ENCODE measurements around the gene AMZ1.

Gene AMZ1

DNA sequence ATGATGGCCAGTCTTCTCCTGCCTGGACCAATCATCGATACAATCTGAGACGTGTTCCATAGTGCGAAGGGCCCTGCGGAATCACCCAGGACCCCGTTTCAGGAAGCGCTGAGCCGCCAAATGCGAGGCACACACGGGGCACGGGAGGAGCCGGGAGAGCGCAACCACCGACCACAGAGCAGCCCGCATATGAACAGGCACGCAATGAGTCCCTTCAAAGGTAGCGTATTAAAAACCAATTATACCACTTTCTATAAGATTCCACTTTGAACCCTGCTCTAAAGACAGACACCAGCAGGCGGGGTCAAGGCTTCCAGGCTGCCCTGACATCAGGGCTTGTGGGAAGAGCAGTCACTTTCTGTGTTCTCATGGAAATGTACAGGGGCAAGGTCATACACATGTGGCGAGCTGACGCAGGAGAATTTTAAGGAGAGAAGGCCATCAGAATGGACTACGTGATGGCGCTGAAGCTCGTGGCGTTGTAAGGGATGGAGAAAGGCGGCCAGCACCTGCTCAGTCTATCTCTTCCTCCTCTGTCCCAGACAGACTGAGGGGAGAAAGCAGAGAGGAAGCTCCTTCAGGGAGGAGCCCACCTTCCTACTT lies 46.2 kb downstream of the AMZ1 start:
- Histone ChIP-seq H3K79me2 (ENCODE audit: insufficient read depth, low read length) (peaks cover 23% of the 10 kb centered on the region; the same call in 1 of the 2 replicates), H3K9me3 (ENCODE audit: insufficient read depth, low read length, severe bottlenecking) (no peaks in the 10 kb centered on the region), H3K9ac (ENCODE audit: low read depth, low read length) (peak overlapping the region; percentile 54), H3K36me3 (ENCODE audit: insufficient read depth, low read length) (peaks cover 24% of the 10 kb centered on the region), H3K4me1 (ENCODE audit: insufficient read depth, low read length) (peaks cover 46% of the 10 kb centered on the region), H3K4me3 (ENCODE audit: low read depth in 1 of 2, low read length in 2 of 2) (peak overlapping the region in 1 of 2 experiments; percentile 49; a peak in 2 of 4 replicates), H3K27ac (ENCODE audit: low read length) (peak overlapping the region; percentile 90), H4K20me1 (ENCODE audit: insufficient read depth, low read length) (no peaks in the 10 kb centered on the region), H3K4me2 (ENCODE audit: insufficient read depth, low read length) (peak overlapping the region; percentile 61), H3K27me3 (ENCODE audit: insufficient read depth, low read length, poor library complexity) (no peaks in the 10 kb centered on the region), H2AFZ (ENCODE audit: low read depth, low read length) (peak overlapping the region; percentile 64)
- ATAC-seq (ENCODE audit: insufficient read depth, low read depth) (no peak), DNase-seq (peak; percentile 26)
- TF ChIP-seq CTCF (IDR thresholded peaks at IDR 0.05; ENCODE audit: borderline replicate concordance, extremely low read depth, low read length, poor library complexity, severe bottlenecking) (no peak), EZH2 (IDR thresholded peaks at IDR 0.05; ENCODE audit: borderline replicate concordance, low read depth, low read length, severe bottlenecking) (no peak)

DNA sequence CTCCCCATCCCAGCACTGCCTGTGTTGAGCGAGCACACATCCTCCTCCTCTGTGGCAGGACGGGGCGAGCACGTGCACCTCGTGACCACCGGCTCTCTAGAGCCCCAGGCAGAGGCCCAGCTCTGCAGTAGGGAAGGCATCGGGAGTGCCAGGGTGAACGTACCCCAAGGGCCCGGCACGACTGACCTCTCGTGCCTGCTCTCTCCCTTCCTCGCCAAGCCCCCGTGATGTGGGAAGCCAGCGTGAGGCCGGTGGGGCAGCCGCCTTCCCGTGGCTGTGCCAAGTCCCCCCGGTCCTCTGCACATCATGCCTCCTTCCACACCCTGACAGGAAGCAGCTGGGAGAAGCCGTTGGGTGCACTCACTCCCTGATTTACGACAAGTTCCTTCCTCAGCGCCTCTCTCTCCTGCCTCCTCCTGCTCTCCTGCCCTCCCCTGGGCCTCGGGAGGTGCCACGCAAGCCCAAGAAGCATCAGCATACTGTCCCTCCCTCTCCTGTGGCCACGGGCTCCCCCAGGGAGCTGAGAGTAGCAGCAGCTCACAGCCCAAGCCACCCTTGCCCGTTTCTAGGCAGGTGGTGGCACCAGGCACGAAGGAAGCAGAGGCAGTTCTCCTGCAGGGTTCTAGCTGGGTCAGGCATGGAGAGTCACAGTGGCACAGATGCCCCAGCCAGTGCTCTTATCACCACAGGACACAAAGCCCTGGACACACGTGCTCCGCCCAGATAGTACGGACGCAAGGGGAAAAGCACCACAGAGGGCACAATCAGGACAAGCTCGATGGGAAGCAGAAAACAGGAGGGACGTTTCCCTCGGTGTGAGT lies 47.0 kb downstream of the AMZ1 start:
- Histone ChIP-seq H3K9me3 (ENCODE audit: insufficient read depth, low read length, severe bottlenecking) (no peaks in the 10 kb centered on the region), H4K20me1 (ENCODE audit: insufficient read depth, low read length) (no peaks in the 10 kb centered on the region), H2AFZ (ENCODE audit: low read depth, low read length) (peak overlapping the region; percentile 64), H3K36me3 (ENCODE audit: insufficient read depth, low read length) (peaks cover 18% of the 10 kb centered on the region), H3K4me3 (ENCODE audit: low read depth in 1 of 2, low read length in 2 of 2) (peak overlapping the region in 1 of 2 experiments; percentile 49; a peak in 2 of 4 replicates), H3K9ac (ENCODE audit: low read depth, low read length) (peak overlapping the region; percentile 54), H3K4me1 (ENCODE audit: insufficient read depth, low read length) (peaks cover 46% of the 10 kb centered on the region), H3K27ac (ENCODE audit: low read length) (peak overlapping the region; percentile 90), H3K27me3 (ENCODE audit: insufficient read depth, low read length, poor library complexity) (no peaks in the 10 kb centered on the region), H3K79me2 (ENCODE audit: insufficient read depth, low read length) (peaks cover 23% of the 10 kb centered on the region; the same call in 1 of the 2 replicates), H3K4me2 (ENCODE audit: insufficient read depth, low read length) (peak overlapping the region; percentile 61)
- TF ChIP-seq CTCF (IDR thresholded peaks at IDR 0.05; ENCODE audit: borderline replicate concordance, extremely low read depth, low read length, poor library complexity, severe bottlenecking) (peak; percentile 47), EZH2 (IDR thresholded peaks at IDR 0.05; ENCODE audit: borderline replicate concordance, low read depth, low read length, severe bottlenecking) (no peak)
- ATAC-seq (ENCODE audit: insufficient read depth, low read depth) = peak; percentile 92
- DNase-seq = peak; percentile 90

DNA sequence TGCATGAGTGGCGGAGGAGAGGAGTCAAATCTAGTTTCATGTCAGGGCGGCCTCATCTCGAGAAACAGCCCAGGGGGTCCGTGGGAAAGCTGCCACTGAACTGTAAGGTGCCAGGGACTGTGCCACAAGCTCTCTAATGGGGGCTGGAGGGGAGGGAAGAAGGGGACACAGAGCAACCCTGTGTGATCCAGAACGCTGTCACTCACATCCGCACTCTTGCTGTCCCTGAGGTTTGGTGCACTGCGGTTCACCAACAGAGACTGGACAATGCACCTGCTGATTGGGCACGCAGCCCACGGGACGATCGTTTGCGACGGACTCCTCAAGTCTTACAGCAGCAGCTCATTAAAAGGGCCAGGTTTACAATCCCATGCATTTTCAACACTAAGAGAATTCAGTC lies 47.7 kb downstream of the AMZ1 start:
- TF ChIP-seq EZH2 (IDR thresholded peaks at IDR 0.05; ENCODE audit: borderline replicate concordance, low read depth, low read length, severe bottlenecking) = no peak
- no peak for TF ChIP-seq CTCF (IDR thresholded peaks at IDR 0.05; ENCODE audit: borderline replicate concordance, extremely low read depth, low read length, poor library complexity, severe bottlenecking)
- Histone ChIP-seq H3K4me3 (ENCODE audit: low read depth in 1 of 2, low read length in 2 of 2) (peak overlapping the region in 1 of 2 experiments; percentile 49; a peak in 1 of 4 replicates), H3K9me3 (ENCODE audit: insufficient read depth, low read length, severe bottlenecking) (no peaks in the 10 kb centered on the region), H3K27me3 (ENCODE audit: insufficient read depth, low read length, poor library complexity) (no peaks in the 10 kb centered on the region), H3K4me1 (ENCODE audit: insufficient read depth, low read length) (peaks cover 46% of the 10 kb centered on the region), H3K4me2 (ENCODE audit: insufficient read depth, low read length) (peak overlapping the region; percentile 61), H3K27ac (ENCODE audit: low read length) (peak overlapping the region; percentile 90), H3K79me2 (ENCODE audit: insufficient read depth, low read length) (peaks cover 23% of the 10 kb centered on the region; the same call in 1 of the 2 replicates), H4K20me1 (ENCODE audit: insufficient read depth, low read length) (no peaks in the 10 kb centered on the region), H3K36me3 (ENCODE audit: insufficient read depth, low read length) (peaks cover 10% of the 10 kb centered on the region), H3K9ac (ENCODE audit: low read depth, low read length) (peak overlapping the region; percentile 54), H2AFZ (ENCODE audit: low read depth, low read length) (no peak overlapping the region)
- ATAC-seq (ENCODE audit: insufficient read depth, low read depth) (no peak), DNase-seq (no peak)
